ENCODE data around the gene POMT2.
"Not testable (repeated sequence)": the region's sequence is repeated elsewhere in the genome, so short reads cannot be mapped to it uniquely, and the experiment has no call there.

The POMT2 gene

GRCh38 chr14:77324816-77325745 lies 4.4 kb upstream of the POMT2 start:
- no peak for DNase-seq

DNA sequence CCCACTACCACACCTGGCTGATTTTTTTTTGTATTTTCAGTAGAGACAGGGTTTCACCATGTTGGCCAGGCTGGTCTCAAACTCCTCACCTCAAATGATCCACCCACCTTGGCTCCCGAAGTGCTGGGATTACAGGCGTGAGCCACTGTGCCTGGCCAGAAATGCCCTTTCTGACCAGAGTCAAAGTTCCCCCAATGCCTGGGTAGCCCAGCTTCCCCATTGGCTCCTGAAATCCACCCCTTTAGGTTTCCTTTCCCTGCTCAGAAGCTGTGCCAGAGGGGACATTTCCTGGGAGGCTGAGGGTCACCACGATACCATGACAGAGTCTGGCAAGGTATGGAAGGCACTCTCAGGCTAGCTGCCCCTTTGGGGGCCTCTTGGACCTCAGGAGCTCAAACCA lies 3.6 kb upstream of the POMT2 start:
- DNase-seq = no peak

GRCh38 chr14:77323571-77323970 lies 2.9 kb upstream of the POMT2 start:
- DNase-seq = no peak

- no peak for DNase-seq
Measured at GRCh38 chr14:77322951-77323350, 2.3 kb upstream of the POMT2 start.

DNA sequence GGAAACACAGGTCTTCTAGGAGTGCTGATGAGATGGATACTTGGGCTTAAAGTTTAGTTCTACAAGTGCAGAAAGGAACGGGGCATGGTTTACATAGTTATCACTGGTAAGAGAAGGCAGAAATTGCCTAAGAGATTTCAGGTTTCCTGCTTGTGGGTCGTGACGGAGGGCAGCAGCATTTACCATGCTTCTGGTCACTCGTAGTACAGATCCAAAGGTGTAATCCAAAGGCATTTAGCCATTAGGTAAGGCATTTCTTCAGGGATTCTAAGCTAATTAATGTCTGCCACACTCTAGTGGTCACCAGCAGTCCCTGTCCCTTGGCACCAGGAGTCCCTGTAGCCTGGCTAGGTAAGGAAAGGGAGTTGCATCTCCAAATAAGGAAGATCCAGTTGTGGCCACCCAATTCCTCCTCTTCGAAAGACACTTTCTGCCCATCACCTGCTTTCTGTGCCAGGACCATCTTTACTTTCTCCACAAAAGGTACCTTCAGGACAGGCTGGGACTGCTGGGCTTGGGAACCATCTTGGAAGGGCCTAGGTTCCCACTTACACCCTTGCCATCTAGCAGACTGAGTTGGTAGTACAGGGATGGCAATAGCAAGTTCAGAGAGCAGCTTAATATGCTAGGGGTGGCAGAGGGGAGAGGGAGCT lies 1.7 kb upstream of the POMT2 start:
- no peak for DNase-seq

GRCh38 chr14:77319422-77319821 lies 1.3 kb downstream of the POMT2 start:
- DNase-seq = no peak

GRCh38 chr14:77318756-77319155 lies 1.9 kb downstream of the POMT2 start:
- not testable (repeated sequence) for DNase-seq

DNA sequence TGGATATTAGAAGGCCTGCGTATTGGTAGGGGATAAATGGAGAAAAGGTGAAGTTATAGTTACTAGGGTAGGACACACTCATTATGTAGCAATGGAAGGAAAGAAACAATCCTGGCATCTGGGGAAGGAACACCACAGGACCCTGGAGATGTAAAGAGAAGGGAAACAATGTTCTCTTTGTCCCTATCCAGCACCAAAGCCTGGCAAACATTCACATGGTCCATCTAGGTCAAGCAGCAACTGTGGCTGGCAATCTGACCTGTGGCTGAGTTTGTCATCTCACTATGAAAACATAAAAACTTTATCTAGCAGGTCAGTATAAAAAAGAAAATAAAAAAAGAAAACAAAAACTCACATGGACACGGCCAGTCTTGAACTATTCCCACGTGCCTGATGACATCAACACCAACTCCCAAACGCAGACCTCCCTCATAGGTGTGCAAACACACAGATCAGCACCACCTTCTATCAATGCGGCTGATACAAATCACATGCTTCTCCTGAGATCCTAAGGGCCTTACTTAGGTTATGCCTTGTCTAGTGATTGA lies 2.6 kb downstream of the POMT2 start:
- DNase-seq = no peak

DNA sequence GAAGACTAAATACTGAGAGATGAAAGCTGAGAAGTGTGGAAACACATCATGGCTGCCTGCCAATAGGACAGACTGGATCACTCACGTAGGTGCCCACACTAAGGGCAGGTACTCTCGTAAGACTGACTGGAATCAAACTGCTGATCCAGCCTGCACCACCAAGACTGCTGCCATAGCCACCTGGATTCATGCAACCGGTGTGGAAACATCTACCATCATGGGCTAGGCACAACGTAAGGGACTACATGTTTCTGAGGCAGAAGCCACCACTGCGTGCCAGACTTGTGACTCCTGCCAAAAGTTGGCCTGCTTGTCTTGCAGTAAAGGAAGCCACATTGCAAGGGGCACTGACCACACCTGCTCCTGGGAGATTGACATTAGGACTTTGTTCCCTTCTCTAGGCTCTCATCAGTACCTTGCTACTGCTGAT lies 3.8 kb downstream of the POMT2 start:
- no peak for DNase-seq

DNA sequence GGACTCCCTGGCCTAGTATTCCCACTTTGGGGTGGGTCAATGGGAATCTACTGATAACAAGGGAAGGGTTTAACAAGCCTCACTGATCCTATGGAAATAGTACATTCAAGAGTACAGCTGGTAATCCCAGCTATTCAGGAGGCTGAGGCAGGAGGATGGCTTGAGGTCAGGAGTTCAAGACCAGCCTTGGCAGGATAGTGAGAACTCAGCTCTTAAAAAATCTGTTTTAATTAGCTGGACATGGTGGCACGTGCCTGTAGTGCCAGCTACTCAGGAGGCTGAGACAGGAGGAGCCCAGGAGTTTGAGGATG lies 4.5 kb downstream of the POMT2 start:
- no peak for DNase-seq

DNA sequence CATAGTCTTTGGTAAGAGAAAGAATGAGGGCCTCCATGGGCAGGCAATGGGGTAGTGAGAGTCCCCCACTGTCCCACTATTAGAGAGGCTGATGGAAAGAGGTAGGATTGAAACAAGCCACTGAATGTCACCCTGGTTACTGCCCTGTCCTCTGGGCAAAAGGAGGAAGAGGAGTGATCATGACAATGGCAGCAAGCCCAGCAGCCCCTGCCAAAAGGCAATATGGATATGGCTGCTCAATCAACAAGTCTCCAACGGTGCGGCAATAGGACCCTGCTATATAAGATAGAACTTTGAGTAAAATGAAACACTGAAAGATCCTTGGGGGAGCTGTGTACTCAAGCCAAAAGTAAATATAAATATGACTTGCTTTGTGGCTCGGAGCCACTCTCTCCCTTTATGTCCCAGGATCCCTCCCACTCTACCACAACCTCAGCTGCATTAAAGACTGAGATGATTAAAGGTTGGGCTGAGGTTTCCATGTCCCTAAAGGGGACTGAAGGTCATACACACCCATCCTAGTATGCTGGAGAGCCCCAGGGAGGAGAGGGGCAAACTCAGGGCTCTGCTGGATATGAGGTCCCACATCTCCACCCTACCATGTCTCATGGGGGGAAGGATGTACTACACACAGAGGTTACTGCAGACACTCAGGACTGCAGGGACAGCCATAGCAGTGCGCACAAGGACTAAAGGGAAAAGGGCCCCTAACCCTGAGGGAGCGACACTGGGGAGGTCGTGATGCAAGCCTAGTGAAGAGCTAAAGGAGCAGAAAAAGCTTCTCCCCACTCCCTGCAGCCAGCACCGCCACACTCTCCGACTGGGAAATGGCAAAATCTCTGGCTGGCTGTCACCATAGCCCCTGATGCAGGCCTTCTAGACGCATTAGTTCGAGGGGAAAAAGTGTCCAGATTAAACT lies 5.9 kb downstream of the POMT2 start:
- no peak for DNase-seq

DNA sequence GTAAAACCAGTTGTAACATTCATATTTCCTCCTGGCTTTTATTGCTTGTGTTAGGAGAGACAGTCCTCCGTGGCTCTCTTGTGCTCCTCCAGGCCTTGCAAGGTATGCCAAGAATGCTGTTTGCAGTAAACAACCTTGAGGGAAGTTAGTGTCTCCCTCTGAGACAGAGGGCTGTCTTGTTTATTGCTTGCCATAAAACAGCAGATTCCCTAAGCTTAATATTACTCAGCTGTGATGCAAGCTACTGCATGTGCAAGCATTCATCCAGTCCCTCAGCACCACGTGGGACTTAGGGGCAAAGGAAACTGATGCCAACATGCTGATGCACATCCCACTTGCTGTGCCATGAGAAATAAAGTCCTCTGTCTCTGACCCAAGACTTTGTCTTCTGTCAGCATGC lies 6.6 kb downstream of the POMT2 start:
- DNase-seq = no peak

GRCh38 chr14:77313371-77313770 lies 7.3 kb downstream of the POMT2 start:
- no peak for DNase-seq

DNA sequence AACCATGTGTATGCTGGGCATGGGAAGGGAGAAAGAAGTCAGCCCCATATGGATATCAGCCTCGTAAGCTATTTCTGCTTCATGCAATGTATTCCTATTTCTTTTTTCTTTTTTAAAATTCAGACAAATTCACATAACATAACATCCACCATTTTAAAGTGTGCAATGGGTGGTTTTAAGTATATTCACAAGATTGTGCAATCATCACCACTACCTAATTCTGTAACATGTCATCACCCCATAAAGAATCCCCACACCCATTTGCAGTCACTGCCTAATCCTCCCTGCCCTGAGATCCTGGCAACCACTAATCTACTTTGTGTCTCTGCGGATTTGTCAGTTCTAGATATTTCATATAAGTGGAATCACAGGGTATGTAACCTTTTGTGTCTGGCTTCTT lies 9.5 kb downstream of the POMT2 start:
- no peak for DNase-seq

DNA sequence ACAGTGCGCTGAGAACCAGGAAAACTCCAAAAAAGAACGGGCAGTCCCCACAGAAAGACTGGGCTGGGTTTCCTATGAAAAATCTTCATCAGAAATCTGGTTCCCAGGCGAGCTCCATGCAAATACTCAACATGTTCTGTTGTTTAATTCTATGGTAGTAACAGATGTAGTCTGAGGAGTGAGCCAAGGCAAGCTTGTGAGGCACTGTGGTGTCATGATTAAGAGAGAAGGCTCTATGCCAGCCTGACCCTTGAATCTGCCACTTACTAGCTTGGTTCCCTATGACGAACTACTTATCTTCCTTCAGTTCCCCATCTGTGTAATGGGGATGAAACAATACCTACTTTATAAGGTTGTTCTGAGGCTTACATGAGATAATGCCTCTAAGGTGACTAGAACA lies 10.7 kb downstream of the POMT2 start:
- DNase-seq = no peak

- DNase-seq = no peak
Measured at GRCh38 chr14:77309131-77309530, 11.6 kb downstream of the POMT2 start.

GRCh38 chr14:77306851-77307496 lies 13.7 kb downstream of the POMT2 start:
- DNase-seq = no peak

GRCh38 chr14:77306416-77306815 lies 14.3 kb downstream of the POMT2 start:
- DNase-seq = no peak

- DNase-seq = no peak
Measured at GRCh38 chr14:77305696-77306095, 15.0 kb downstream of the POMT2 start.

DNA sequence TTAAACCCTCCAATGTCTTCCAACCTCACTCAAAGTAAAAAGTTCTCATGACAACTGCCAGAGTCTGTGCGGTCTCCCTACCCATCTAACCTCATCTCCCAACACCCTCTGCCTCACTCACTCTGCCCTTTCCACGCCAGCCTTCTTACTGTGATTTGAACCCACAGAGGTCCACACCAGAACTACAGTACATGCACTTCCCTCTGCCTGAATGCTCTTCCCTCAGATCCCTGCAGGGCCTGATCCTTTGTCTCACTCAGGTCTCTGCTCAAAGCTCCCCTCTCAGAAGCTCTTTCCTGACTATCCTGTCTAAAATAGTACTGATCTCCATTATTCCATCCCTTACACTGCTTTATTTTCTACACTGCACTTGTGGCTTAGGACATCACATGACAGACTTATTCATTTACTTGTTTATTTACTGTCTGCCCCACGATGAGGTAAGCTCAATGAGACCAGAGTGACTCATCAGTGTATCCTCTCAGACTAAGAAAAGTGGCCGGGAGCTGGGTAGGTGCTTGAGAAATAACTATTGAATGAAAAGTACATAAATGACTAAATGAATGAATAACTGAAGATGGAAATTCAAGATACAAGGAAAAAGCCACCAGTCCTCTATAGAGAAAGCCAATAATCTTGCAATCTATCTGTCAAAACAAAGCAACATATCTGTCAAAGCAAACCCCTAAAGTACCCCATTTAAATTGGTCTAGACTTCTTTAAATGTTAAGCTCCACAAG lies 17.1 kb downstream of the POMT2 start:
- DNase-seq = peak; percentile 34

DNA sequence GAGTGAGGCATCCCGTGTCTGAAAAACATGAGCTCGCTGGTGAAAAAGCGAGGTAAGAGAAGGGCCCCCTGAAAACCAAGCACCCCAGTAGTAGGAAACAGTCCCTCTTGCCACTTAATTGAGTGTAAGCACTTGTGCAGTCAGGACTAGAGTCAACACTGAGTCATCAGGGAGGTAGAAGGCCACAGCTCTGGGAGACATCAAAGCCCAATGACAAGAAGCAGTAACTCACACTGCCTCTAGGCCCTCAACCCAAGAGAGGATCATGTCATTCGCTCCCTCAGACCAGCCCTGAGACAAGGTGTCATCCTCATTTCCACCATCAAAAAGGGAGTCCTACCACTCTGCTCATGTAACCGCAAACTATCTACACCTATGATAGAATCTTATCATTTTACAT lies 17.8 kb downstream of the POMT2 start:
- DNase-seq = peak; percentile 41

DNA sequence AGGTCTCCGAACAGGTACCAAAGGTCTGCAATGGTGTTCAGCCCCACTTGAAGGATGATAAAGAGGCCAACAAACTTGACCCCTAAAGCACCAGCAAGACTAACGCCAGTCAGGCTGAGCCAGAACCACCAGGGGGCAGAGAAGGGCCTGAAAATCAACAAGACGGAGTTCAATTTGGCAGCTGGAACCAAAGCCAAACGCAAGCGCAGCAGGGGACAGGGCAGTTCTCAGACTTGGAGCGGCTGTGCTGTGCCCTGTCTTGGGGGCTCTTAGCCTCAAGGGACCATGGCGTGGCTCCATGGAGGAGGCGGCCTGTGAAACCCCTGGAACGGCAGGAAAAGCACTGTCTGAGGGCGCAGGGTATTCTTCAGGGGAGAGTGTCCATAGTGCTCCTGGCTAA lies 19.6 kb downstream of the POMT2 start:
- DNase-seq = peak; percentile 21
